NB4 (cell line): Measurements from ENCODE around the gene IDH3G.

Source experiments
- MAX ChIP-seq: IDR thresholded peaks from 2 replicates; pipeline ENCODE4 v1.6.1; 2011; ENCODE audit warnings: low read depth, low read length
- POLR2A ChIP-seq: IDR thresholded peaks from 2 replicates; pipeline ENCODE4 v1.6.1; 2011; ENCODE audit warnings: mild to moderate bottlenecking; ENCODE audit not compliant: insufficient read length; ENCODE audit errors: extremely low read depth
- TF ChIP-seq, protein P1 (sequence below): IDR thresholded peaks from one replicate; pipeline ENCODE4 v1.5.1; 2012; ENCODE audit warnings: low read depth, low read length

GRCh38 chrX:153789654-153790053 lies 4.5 kb downstream of the IDH3G start:
- TF ChIP-seq POLR2A (no peak), MAX (no peak)
- TF ChIP-seq, protein P1, sequence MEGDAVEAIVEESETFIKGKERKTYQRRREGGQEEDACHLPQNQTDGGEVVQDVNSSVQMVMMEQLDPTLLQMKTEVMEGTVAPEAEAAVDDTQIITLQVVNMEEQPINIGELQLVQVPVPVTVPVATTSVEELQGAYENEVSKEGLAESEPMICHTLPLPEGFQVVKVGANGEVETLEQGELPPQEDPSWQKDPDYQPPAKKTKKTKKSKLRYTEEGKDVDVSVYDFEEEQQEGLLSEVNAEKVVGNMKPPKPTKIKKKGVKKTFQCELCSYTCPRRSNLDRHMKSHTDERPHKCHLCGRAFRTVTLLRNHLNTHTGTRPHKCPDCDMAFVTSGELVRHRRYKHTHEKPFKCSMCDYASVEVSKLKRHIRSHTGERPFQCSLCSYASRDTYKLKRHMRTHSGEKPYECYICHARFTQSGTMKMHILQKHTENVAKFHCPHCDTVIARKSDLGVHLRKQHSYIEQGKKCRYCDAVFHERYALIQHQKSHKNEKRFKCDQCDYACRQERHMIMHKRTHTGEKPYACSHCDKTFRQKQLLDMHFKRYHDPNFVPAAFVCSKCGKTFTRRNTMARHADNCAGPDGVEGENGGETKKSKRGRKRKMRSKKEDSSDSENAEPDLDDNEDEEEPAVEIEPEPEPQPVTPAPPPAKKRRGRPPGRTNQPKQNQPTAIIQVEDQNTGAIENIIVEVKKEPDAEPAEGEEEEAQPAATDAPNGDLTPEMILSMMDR: no peak
